ENCODE results near the gene NPTN.
"Not testable (repeated sequence)": the region's sequence is repeated elsewhere in the genome, so short reads cannot be mapped to it uniquely, and the experiment has no call there.

DNA sequence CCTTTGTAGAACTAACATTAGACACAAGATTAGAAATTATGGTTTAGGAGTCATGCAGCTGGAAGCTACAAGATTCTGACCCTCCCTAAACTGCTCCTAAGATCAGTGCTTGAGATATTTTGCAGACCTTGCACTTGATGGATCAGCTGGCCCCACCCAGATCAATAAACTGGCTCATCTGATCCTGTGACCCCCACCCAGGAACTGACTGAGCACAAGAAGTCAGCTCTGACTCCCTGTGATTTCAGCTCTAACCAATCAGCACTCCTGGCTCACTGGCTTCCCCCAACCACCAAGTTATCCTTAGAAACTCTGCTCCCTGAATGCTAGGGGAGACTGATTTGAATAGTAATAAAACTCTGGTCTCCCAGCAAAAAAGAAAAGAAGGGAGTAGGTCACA lies 55.6 kb downstream of the NPTN start:
- TF ChIP-seq, protein P1, sequence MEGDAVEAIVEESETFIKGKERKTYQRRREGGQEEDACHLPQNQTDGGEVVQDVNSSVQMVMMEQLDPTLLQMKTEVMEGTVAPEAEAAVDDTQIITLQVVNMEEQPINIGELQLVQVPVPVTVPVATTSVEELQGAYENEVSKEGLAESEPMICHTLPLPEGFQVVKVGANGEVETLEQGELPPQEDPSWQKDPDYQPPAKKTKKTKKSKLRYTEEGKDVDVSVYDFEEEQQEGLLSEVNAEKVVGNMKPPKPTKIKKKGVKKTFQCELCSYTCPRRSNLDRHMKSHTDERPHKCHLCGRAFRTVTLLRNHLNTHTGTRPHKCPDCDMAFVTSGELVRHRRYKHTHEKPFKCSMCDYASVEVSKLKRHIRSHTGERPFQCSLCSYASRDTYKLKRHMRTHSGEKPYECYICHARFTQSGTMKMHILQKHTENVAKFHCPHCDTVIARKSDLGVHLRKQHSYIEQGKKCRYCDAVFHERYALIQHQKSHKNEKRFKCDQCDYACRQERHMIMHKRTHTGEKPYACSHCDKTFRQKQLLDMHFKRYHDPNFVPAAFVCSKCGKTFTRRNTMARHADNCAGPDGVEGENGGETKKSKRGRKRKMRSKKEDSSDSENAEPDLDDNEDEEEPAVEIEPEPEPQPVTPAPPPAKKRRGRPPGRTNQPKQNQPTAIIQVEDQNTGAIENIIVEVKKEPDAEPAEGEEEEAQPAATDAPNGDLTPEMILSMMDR (IDR thresholded peaks at IDR 0.05; ENCODE audit: insufficient read depth, low read length, poor library complexity, severe bottlenecking) = not testable (repeated sequence)
- not testable (repeated sequence) for TF ChIP-seq EZH2phosphoT487 (conservative IDR thresholded peaks at IDR 0.05; ENCODE audit: low read length)

Data from SU-DHL-6 (cell line).